Lower lobe of right lung (tissue), 2 donors: ENCODE measurements around the gene RRBP1. TPM values are rescaled to one million over a fixed set of nuclear protein-coding genes. Genes with fewer than 3 reads are reported as not detected.

ENCODE experiments used
- ATAC-seq, 2 donors: fragments of 200-7000 bp; cut with Tn5 transposase; one replicate each; pipeline ENCODE4 v1.9.1; 2020 to 2022; ENCODE audit warnings: mild to moderate bottlenecking in 2 of 2, moderate library complexity in 2 of 2
- DNase-seq: peaks from one replicate; pipeline ENCODE4 v3.0.0-alpha.2; 2020
- H3K27ac ChIP-seq: fragments of 200-600 bp; one replicate; pipeline ENCODE4 v1.8.0; 2022
- H3K27me3 ChIP-seq: fragments of 200-600 bp; one replicate; pipeline ENCODE4 v1.8.0; 2022; ENCODE audit warnings: low read depth
- H3K36me3 ChIP-seq: fragments of 200-600 bp; one replicate; pipeline ENCODE4 v1.8.0; 2022; ENCODE audit warnings: mild to moderate bottlenecking
- H3K4me1 ChIP-seq: fragments of 200-600 bp; one replicate; pipeline ENCODE4 v1.8.0; 2022
- H3K4me3 ChIP-seq: fragments of 200-600 bp; one replicate; pipeline ENCODE4 v1.8.0; 2022; ENCODE audit warnings: mild to moderate bottlenecking
- H3K9me3 ChIP-seq: fragments of 200-600 bp; one replicate; pipeline ENCODE4 v1.8.0; 2022
- CTCF ChIP-seq: fragments of 200-600 bp; IDR thresholded peaks from one replicate; pipeline ENCODE4 v1.8.0; 2022; ENCODE audit warnings: antibody characterized with exemption, mild to moderate bottlenecking
- intact Hi-C: fragments of 100-400 bp; cut with DNase I; formaldehyde crosslinking; loops from one replicate; pipeline ENCODE4 v1.11.0; 2022
- total RNA-seq: library from RNA; stranded (reverse); fragmentation: NEBNext Ultra II Directional; extraction: Animal tissue kit (Norgen Biotek cat#: 25700); gene quantifications from one replicate; pipeline ENCODE4 v1.2.1, GENCODE V29; 2021
- donor health status: DM: no; HTN: yes; CAD: no; lungs with severe emphysema.

RRBP1 gene
- total RNA-seq, 1 donor from 2014 or later: 138 TPM

- Histone ChIP-seq H3K27me3 (no peaks in the 10 kb centered on the region), H3K4me3 (no peak overlapping the region), H3K4me1 (peaks cover 3% of the 10 kb centered on the region), H3K36me3 (no peaks in the 10 kb centered on the region), H3K27ac (no peak overlapping the region), H3K9me3 (no peaks in the 10 kb centered on the region)
- DNase-seq (no peak), ATAC-seq (no peak)
- intact Hi-C loops: no loop called here
- no peak for TF ChIP-seq CTCF
Observed at GRCh38 chr20:17721802-17722486, 39.9 kb upstream of the RRBP1 start.

- H3K27me3 ChIP-seq: no peaks in the 10 kb centered on the region
- no peaks in the 10 kb centered on the region for H3K36me3 ChIP-seq
- no peak overlapping the region for H3K4me3 ChIP-seq
- no peak for TF ChIP-seq CTCF
- no peaks in the 10 kb centered on the region for H3K9me3 ChIP-seq
- intact Hi-C loops: no loop called here
- H3K4me1 ChIP-seq: peaks cover 3% of the 10 kb centered on the region
- no peak overlapping the region for H3K27ac ChIP-seq
- no peak for ATAC-seq
- no peak for DNase-seq
Observed at GRCh38 chr20:17720755-17721154, 38.7 kb upstream of the RRBP1 start.

- DNase-seq (no peak), ATAC-seq (no peak)
- Histone ChIP-seq H3K9me3 (no peaks in the 10 kb centered on the region), H3K4me1 (no peaks in the 10 kb centered on the region), H3K4me3 (no peak overlapping the region), H3K27me3 (no peaks in the 10 kb centered on the region), H3K27ac (no peak overlapping the region), H3K36me3 (no peaks in the 10 kb centered on the region)
- TF ChIP-seq CTCF: no peak
- intact Hi-C loops: no loop called here
Observed at GRCh38 chr20:17716331-17716730, 34.3 kb upstream of the RRBP1 start.

- no peak for ATAC-seq
- H3K27me3 ChIP-seq: no peaks in the 10 kb centered on the region
- no peak overlapping the region for H3K4me3 ChIP-seq
- H3K9me3 ChIP-seq: no peaks in the 10 kb centered on the region
- intact Hi-C loops: no loop called here
- no peak overlapping the region for H3K27ac ChIP-seq
- H3K4me1 ChIP-seq: no peaks in the 10 kb centered on the region
- H3K36me3 ChIP-seq: no peaks in the 10 kb centered on the region
- no peak for DNase-seq
- no peak for TF ChIP-seq CTCF
Observed at GRCh38 chr20:17715075-17715474, 33.0 kb upstream of the RRBP1 start.

GRCh38 chr20:17714597-17714996 is 32.6 kb upstream of the RRBP1 start:
- H3K4me1 ChIP-seq: no peaks in the 10 kb centered on the region
- no peaks in the 10 kb centered on the region for H3K9me3 ChIP-seq
- no peak for TF ChIP-seq CTCF
- ATAC-seq (no peak), DNase-seq (no peak)
- H3K27ac ChIP-seq: no peak overlapping the region
- no peaks in the 10 kb centered on the region for H3K27me3 ChIP-seq
- H3K36me3 ChIP-seq: no peaks in the 10 kb centered on the region
- intact Hi-C loops: no loop called here
- H3K4me3 ChIP-seq: no peak overlapping the region

GRCh38 chr20:17712708-17713107 is 30.7 kb upstream of the RRBP1 start:
- ATAC-seq: no peak
- intact Hi-C loops: no loop called here
- H3K4me3 ChIP-seq: no peak overlapping the region
- H3K9me3 ChIP-seq: no peaks in the 10 kb centered on the region
- DNase-seq: no peak
- no peaks in the 10 kb centered on the region for H3K36me3 ChIP-seq
- no peaks in the 10 kb centered on the region for H3K4me1 ChIP-seq
- H3K27me3 ChIP-seq: no peaks in the 10 kb centered on the region
- no peak for TF ChIP-seq CTCF
- no peak overlapping the region for H3K27ac ChIP-seq
